Hepatocyte (in vitro differentiated cells): ENCODE results near the gene DPH5. TPM values are rescaled to one million over a fixed set of nuclear protein-coding genes. Genes with fewer than 3 reads are reported as not detected.
A peak's percentile ranks its signal among the peaks of the same experiment; 100 is the strongest.

Experiments used
- DNase-seq: peaks from one replicate; pipeline ENCODE4 v3.0.0-alpha.2; 2016; ENCODE audit warnings: low spot score
- H2AFZ ChIP-seq: fragments of 200-600 bp; sonication (generic); 2 replicates; pipeline ENCODE4 v1.6.0; 2016; ENCODE audit warnings: antibody characterized with exemption, mild to moderate bottlenecking
- H3K27ac ChIP-seq: fragments of 200-600 bp; sonication (generic); 2 replicates; pipeline ENCODE4 v1.5.1; 2016; ENCODE audit warnings: mild to moderate bottlenecking
- H3K27me3 ChIP-seq: fragments of 200-600 bp; sonication (generic); 2 replicates; pipeline ENCODE4 v1.6.1; 2016
- H3K36me3 ChIP-seq: fragments of 200-600 bp; sonication (generic); replicated peaks from 2 replicates; pipeline ENCODE4 v1.5.1; 2016; ENCODE audit warnings: low read depth; ENCODE audit not compliant: insufficient read depth
- H3K4me1 ChIP-seq: fragments of 200-600 bp; sonication (generic); 2 replicates; pipeline ENCODE4 v1.5.1; 2016; ENCODE audit warnings: mild to moderate bottlenecking, moderate library complexity; ENCODE audit not compliant: insufficient read depth
- H3K4me2 ChIP-seq: fragments of 200-600 bp; sonication (generic); 2 replicates; pipeline ENCODE4 v1.6.0; 2016
- H3K4me3 ChIP-seq: fragments of 200-600 bp; sonication (generic); 2 replicates; pipeline ENCODE4 v1.5.1; 2016; ENCODE audit warnings: mild to moderate bottlenecking
- H3K79me2 ChIP-seq: fragments of 200-600 bp; sonication (generic); 2 replicates; pipeline ENCODE4 v1.6.0; 2017; ENCODE audit warnings: mild to moderate bottlenecking
- H3K9me2 ChIP-seq: fragments of 200-600 bp; sonication (generic); replicated peaks from 2 replicates; pipeline ENCODE4 v1.6.0; 2017; ENCODE audit warnings: mild to moderate bottlenecking; ENCODE audit not compliant: insufficient read depth
- H3K9me3 ChIP-seq: fragments of 200-600 bp; sonication (generic); 2 replicates; pipeline ENCODE4 v1.5.1; 2016; ENCODE audit warnings: low read depth, mild to moderate bottlenecking
- H4K20me1 ChIP-seq: fragments of 200-600 bp; sonication (generic); 2 replicates; pipeline ENCODE4 v1.6.0; 2016; ENCODE audit warnings: mild to moderate bottlenecking; ENCODE audit not compliant: insufficient read depth, poor library complexity, severe bottlenecking
- CTCF ChIP-seq: fragments of 200-600 bp; sonication (generic); IDR thresholded peaks from 2 replicates; pipeline ENCODE4 v1.5.1; 2016; ENCODE audit warnings: antibody characterized with exemption, mild to moderate bottlenecking; ENCODE audit not compliant: poor library complexity
- EZH2 ChIP-seq: fragments of 200-600 bp; sonication (generic); IDR thresholded peaks from 2 replicates; pipeline ENCODE4 v1.6.1; 2016; ENCODE audit warnings: antibody characterized with exemption, mild to moderate bottlenecking, borderline replicate concordance
- EZH2phosphoT487 ChIP-seq: fragments of 200-600 bp; sonication (generic); IDR thresholded peaks from one replicate; pipeline ENCODE4 v1.6.1; 2018; ENCODE audit warnings: antibody characterized with exemption, mild to moderate bottlenecking, low read depth, moderate library complexity; ENCODE audit not compliant: unreplicated experiment, severe bottlenecking
- WGBS: methylation state at CpG from one replicate; pipeline ENCODE4 v1.1.6; 2016; ENCODE audit warnings: low lambda C conversion rate; ENCODE audit errors: missing lambda C conversion rate; 5-methylcytosine and 5-hydroxymethylcytosine counted together
- polyA plus RNA-seq: library from polyadenylated mRNA; unstranded; fragments of >200 nt; fragmentation: Nextera tagmentation; extraction: Ambion mirVana; gene quantifications from 2 replicates; pipeline ENCODE4 v1.2.1, GENCODE V29; 2016
- total RNA-seq: library from RNA; depleted of rRNA; stranded (reverse); fragments of >200 nt; gene quantifications from 2 replicates; pipeline ENCODE4 v1.2.3, GENCODE V29; 2014

The DPH5 gene
- total and polyA plus RNA-seq, 2 experiments from 2014 or later = 19.8 to 35.7 TPM

- Histone ChIP-seq H2AFZ (peak overlapping the region; percentile 85), H3K4me1 (peaks cover 12% of the 10 kb centered on the region), H3K36me3 (no peaks in the 10 kb centered on the region), H3K4me3 (peak overlapping the region; percentile 72), H3K9me2 (no peaks in the 10 kb centered on the region), H3K9me3 (no peaks in the 10 kb centered on the region), H4K20me1 (no peaks in the 10 kb centered on the region), H3K27me3 (no peaks in the 10 kb centered on the region), H3K27ac (peak overlapping the region; percentile 88), H3K4me2 (peak overlapping the region; percentile 89), H3K79me2 (peaks cover 25% of the 10 kb centered on the region)
- no peak for TF ChIP-seq EZH2
- no peak for TF ChIP-seq EZH2phosphoT487
- no peak for TF ChIP-seq CTCF
- no peak for DNase-seq
- 44% methylated on average over 5 of the region's 5 CpGs for WGBS
These were observed 825 bp upstream of the DPH5 start for GRCh38 chr1:101026430-101026788.

DNA sequence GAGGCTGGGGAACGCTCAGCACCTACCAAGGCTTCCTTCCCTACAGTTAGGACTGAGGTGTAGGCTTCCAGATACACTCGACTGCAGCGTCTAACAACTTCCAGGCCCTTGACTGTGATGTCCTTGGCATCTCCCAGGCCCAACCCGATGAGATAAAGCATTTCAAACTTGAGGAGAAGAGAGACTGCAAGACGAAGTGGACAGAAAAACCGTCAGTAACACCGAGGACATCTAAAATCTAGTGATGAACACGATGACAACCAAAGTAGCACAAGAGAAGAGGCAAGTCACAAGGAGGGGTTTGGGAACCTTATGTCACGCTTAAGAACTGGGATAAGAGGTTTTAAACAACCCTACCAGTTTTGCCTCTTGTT, 314 bp downstream of the DPH5 start:
- Histone ChIP-seq H3K27ac (peak overlapping the region; percentile 88), H3K4me3 (peak overlapping the region; percentile 72), H3K36me3 (no peaks in the 10 kb centered on the region), H3K9me3 (no peaks in the 10 kb centered on the region), H3K4me1 (peaks cover 12% of the 10 kb centered on the region), H3K27me3 (no peaks in the 10 kb centered on the region), H2AFZ (peak overlapping the region; percentile 85), H3K4me2 (peak overlapping the region; percentile 89), H4K20me1 (no peaks in the 10 kb centered on the region), H3K79me2 (peaks cover 25% of the 10 kb centered on the region), H3K9me2 (no peaks in the 10 kb centered on the region)
- WGBS = under 1% methylated on average over 9 of the region's 9 CpGs
- peak; percentile 32 for DNase-seq
- TF ChIP-seq EZH2phosphoT487 = no peak
- no peak for TF ChIP-seq EZH2
- no peak for TF ChIP-seq CTCF

GRCh38 chr1:101022294-101022693, 3.3 kb downstream of the DPH5 start:
- TF ChIP-seq EZH2phosphoT487 = no peak
- no peak for TF ChIP-seq CTCF
- no peak for TF ChIP-seq EZH2
- WGBS = 80% methylated on average over 3 of the region's 3 CpGs
- H3K27ac ChIP-seq = no peak overlapping the region

GRCh38 chr1:101017448-101017847, 8.1 kb downstream of the DPH5 start:
- Histone ChIP-seq H3K4me3 (no peak overlapping the region), H3K4me2 (no peak overlapping the region), H3K36me3 (no peaks in the 10 kb centered on the region), H3K9me3 (no peaks in the 10 kb centered on the region), H3K27me3 (no peaks in the 10 kb centered on the region), H3K9me2 (no peaks in the 10 kb centered on the region), H4K20me1 (no peaks in the 10 kb centered on the region), H2AFZ (no peak overlapping the region), H3K27ac (no peak overlapping the region), H3K4me1 (no peaks in the 10 kb centered on the region), H3K79me2 (no peaks in the 10 kb centered on the region)
- TF ChIP-seq EZH2phosphoT487 (no peak), EZH2 (no peak), CTCF (no peak)
- 100% methylated on average over 1 of the region's 1 CpG for WGBS
- DNase-seq = no peak

More at GRCh38 chr1:101022294-101022693, 3.3 kb downstream of the DPH5 start:
- no peaks in the 10 kb centered on the region for H3K36me3 ChIP-seq
- H3K9me3 ChIP-seq = no peaks in the 10 kb centered on the region
- DNase-seq = no peak
- H3K4me2 ChIP-seq = no peak overlapping the region
- no peak overlapping the region for H3K4me3 ChIP-seq
- H4K20me1 ChIP-seq = no peaks in the 10 kb centered on the region
- H3K27me3 ChIP-seq = no peaks in the 10 kb centered on the region
- no peaks in the 10 kb centered on the region for H3K9me2 ChIP-seq
- peaks cover 21% of the 10 kb centered on the region for H3K79me2 ChIP-seq
- H3K4me1 ChIP-seq = peaks cover 12% of the 10 kb centered on the region
- H2AFZ ChIP-seq = no peak overlapping the region
